H9 (cell line): ENCODE results near the gene PDXK. TPM values are rescaled to one million over a fixed set of nuclear protein-coding genes. Genes with fewer than 3 reads are reported as not detected.

Source experiments
- DNase-seq: peaks from one replicate; pipeline ENCODE4 v3.0.0-alpha.2; 2017
- H2AFZ ChIP-seq: one replicate; pipeline ENCODE4 v1.6.1; 2013; ENCODE audit warnings: mild to moderate bottlenecking, low read length, control low read depth, moderate library complexity
- H2AK5ac ChIP-seq: 2 replicates; pipeline ENCODE4 v1.6.1; 2013; ENCODE audit warnings: low read length, control low read depth, mixed read lengths; ENCODE audit not compliant: insufficient read length
- H2BK120ac ChIP-seq: one replicate; pipeline ENCODE4 v1.6.1; 2013; ENCODE audit warnings: low read depth, mild to moderate bottlenecking, low read length, control low read depth, inconsistent platforms; ENCODE audit not compliant: poor library complexity, severe bottlenecking
- H2BK12ac ChIP-seq: 2 replicates; pipeline ENCODE4 v1.6.1; 2013; ENCODE audit warnings: low read length, control low read depth, mixed read lengths, low read depth; ENCODE audit not compliant: insufficient read length
- H2BK15ac ChIP-seq: 2 replicates; pipeline ENCODE4 v1.6.1; 2013; ENCODE audit warnings: low read depth, low read length, control low read depth
- H2BK20ac ChIP-seq: one replicate; pipeline ENCODE4 v1.6.1; 2013; ENCODE audit warnings: low read depth, mild to moderate bottlenecking, low read length, control low read depth, inconsistent platforms; ENCODE audit not compliant: poor library complexity, severe bottlenecking
- H2BK5ac ChIP-seq: 2 replicates; pipeline ENCODE4 v1.6.1; 2013; ENCODE audit warnings: low read length, control low read depth, mixed read lengths; ENCODE audit not compliant: insufficient read length
- H3K14ac ChIP-seq: 2 replicates; pipeline ENCODE4 v1.6.1; 2013; ENCODE audit warnings: low read length, control low read depth; ENCODE audit not compliant: insufficient read depth
- H3K18ac ChIP-seq: 2 replicates; pipeline ENCODE4 v1.6.1; 2013; ENCODE audit warnings: low read depth, mild to moderate bottlenecking, mixed read lengths, low read length, control low read depth; ENCODE audit not compliant: insufficient read length
- H3K23ac ChIP-seq: 2 replicates; pipeline ENCODE4 v1.6.1; 2013; ENCODE audit warnings: low read length, control low read depth, mixed read lengths, low read depth; ENCODE audit not compliant: insufficient read length
- H3K23me2 ChIP-seq: 2 replicates; pipeline ENCODE4 v1.6.1; 2013; ENCODE audit warnings: low read depth, mild to moderate bottlenecking, mixed read lengths, low read length, control low read depth; ENCODE audit not compliant: insufficient read length, poor library complexity, severe bottlenecking
- H3K27ac ChIP-seq: 2 replicates; pipeline ENCODE4 v1.5.1; 2013; ENCODE audit warnings: low read length, control low read depth, mixed read lengths, low read depth; ENCODE audit not compliant: insufficient read length
- H3K27me3 ChIP-seq: 2 replicates; pipeline ENCODE4 v1.6.1; 2013; ENCODE audit warnings: low read length, control low read depth, inconsistent platforms; ENCODE audit not compliant: insufficient read depth
- H3K4ac ChIP-seq: 2 replicates; pipeline ENCODE4 v1.6.1; 2013; ENCODE audit warnings: low read depth, mild to moderate bottlenecking, control low read depth, inconsistent platforms, low read length, moderate library complexity
- H3K4me1 ChIP-seq: 2 replicates; pipeline ENCODE4 v1.6.1; 2013; ENCODE audit warnings: low read length, control low read depth, inconsistent platforms; ENCODE audit not compliant: insufficient read depth
- H3K4me2 ChIP-seq: 2 replicates; pipeline ENCODE4 v1.6.1; 2013; ENCODE audit warnings: low read length, control low read depth, mixed read lengths; ENCODE audit not compliant: insufficient read length, insufficient read depth
- H3K56ac ChIP-seq: 2 replicates; pipeline ENCODE4 v1.6.1; 2013; ENCODE audit warnings: low read depth, mild to moderate bottlenecking, mixed read lengths, low read length, control low read depth; ENCODE audit not compliant: insufficient read length
- H3K79me1 ChIP-seq: 2 replicates; pipeline ENCODE4 v1.6.1; 2013; ENCODE audit warnings: low read depth, mild to moderate bottlenecking, moderate library complexity, low read length, control low read depth, inconsistent platforms; ENCODE audit not compliant: insufficient read depth, poor library complexity, severe bottlenecking
- H3K79me2 ChIP-seq: 2 replicates; pipeline ENCODE4 v1.6.1; 2013; ENCODE audit warnings: low read length, control low read depth, inconsistent platforms; ENCODE audit not compliant: insufficient read depth
- H3K9ac ChIP-seq: 2 replicates; pipeline ENCODE4 v1.6.1; 2013; ENCODE audit warnings: low read length, control low read depth, mixed read lengths; ENCODE audit not compliant: insufficient read length; ENCODE audit errors: extremely low read depth
- H3K9me3 ChIP-seq: one replicate; pipeline ENCODE4 v1.6.1; 2013; ENCODE audit warnings: low read depth, low read length, inconsistent platforms; ENCODE audit not compliant: control insufficient read depth
- H3T11ph ChIP-seq: one replicate; pipeline ENCODE4 v1.6.1; 2013; ENCODE audit warnings: mild to moderate bottlenecking, low read length, control low read depth, inconsistent platforms
- H4K20me1 ChIP-seq: one replicate; pipeline ENCODE4 v1.6.1; 2013; ENCODE audit not compliant: control insufficient read depth, insufficient read length, insufficient read depth
- H4K5ac ChIP-seq: 2 replicates; pipeline ENCODE4 v1.6.1; 2013; ENCODE audit warnings: low read depth, mild to moderate bottlenecking, mixed read lengths, low read length, control low read depth; ENCODE audit not compliant: insufficient read length
- H4K8ac ChIP-seq: replicated peaks from 2 replicates; pipeline ENCODE4 v1.6.1; 2013; ENCODE audit warnings: low read length, control low read depth, mixed read lengths, low read depth; ENCODE audit not compliant: insufficient read length
- H4K91ac ChIP-seq: 2 replicates; pipeline ENCODE4 v1.6.1; 2013; ENCODE audit warnings: low read depth, mild to moderate bottlenecking, moderate library complexity, mixed read lengths, low read length, control low read depth; ENCODE audit not compliant: insufficient read length
- H3K27ac Mint-ChIP-seq, 3 experiments: 2 replicates in 2 of 3; 3 replicates in 1 of 3; pipeline ENCODE4 v1.8.0; 2020 to 2021; ENCODE audit warnings: mixed read lengths in 3 of 3, mild to moderate bottlenecking in 1 of 3, moderate library complexity in 1 of 3
- H3K27me3 Mint-ChIP-seq: 2 replicates; pipeline ENCODE4 v1.8.0; 2021; ENCODE audit warnings: low read depth, mild to moderate bottlenecking, moderate library complexity, mixed read lengths
- H3K36me3 Mint-ChIP-seq, 3 experiments: 2 replicates in 2 of 3; 3 replicates in 1 of 3; pipeline ENCODE4 v1.8.0; 2020 to 2021; ENCODE audit warnings: low read depth in 3 of 3, mixed read lengths in 3 of 3; ENCODE audit not compliant: insufficient read depth in 1 of 3
- H3K4me1 Mint-ChIP-seq, 2 experiments: 2 replicates each; pipeline ENCODE4 v1.8.0; 2020; ENCODE audit warnings: mixed read lengths in 2 of 2
- H3K4me3 Mint-ChIP-seq, 2 experiments: 2 replicates in 1 of 2; 3 replicates in 1 of 2; pipeline ENCODE4 v1.8.0; 2020 to 2021; ENCODE audit warnings: mild to moderate bottlenecking in 2 of 2, mixed read lengths in 2 of 2, moderate library complexity in 1 of 2
- H3K9me3 Mint-ChIP-seq, 2 experiments: 2 replicates in 1 of 2; 3 replicates in 1 of 2; pipeline ENCODE4 v1.8.0; 2020; ENCODE audit warnings: mild to moderate bottlenecking in 2 of 2, mixed read lengths in 2 of 2, moderate library complexity in 1 of 2
- WGBS: extraction: QIAGEN DNeasy Blood & Tissue Kit; methylation state at CpG from one replicate; pipeline ENCODE4 v1.1.7; 2013; ENCODE audit warnings: missing lambda C conversion rate, low lambda C conversion rate, mixed read lengths; ENCODE audit not compliant: insufficient read length; ENCODE audit errors: extremely low coverage; 5-methylcytosine and 5-hydroxymethylcytosine counted together
- total RNA-seq: library from RNA; stranded (reverse); gene quantifications from 2 replicates; pipeline ENCODE4 v1.2.1, GENCODE V29; 2021
- TF ChIP-seq, protein P1 (sequence below): fragments of 200-600 bp; sonication (generic); conservative IDR thresholded peaks from 3 replicates; pipeline ENCODE4 v1.8.0; 2021; ENCODE audit warnings: antibody characterized with exemption, mild to moderate bottlenecking

Gene PDXK
- total RNA-seq, 1 experiment from 2014 or later, result 109 TPM

DNA sequence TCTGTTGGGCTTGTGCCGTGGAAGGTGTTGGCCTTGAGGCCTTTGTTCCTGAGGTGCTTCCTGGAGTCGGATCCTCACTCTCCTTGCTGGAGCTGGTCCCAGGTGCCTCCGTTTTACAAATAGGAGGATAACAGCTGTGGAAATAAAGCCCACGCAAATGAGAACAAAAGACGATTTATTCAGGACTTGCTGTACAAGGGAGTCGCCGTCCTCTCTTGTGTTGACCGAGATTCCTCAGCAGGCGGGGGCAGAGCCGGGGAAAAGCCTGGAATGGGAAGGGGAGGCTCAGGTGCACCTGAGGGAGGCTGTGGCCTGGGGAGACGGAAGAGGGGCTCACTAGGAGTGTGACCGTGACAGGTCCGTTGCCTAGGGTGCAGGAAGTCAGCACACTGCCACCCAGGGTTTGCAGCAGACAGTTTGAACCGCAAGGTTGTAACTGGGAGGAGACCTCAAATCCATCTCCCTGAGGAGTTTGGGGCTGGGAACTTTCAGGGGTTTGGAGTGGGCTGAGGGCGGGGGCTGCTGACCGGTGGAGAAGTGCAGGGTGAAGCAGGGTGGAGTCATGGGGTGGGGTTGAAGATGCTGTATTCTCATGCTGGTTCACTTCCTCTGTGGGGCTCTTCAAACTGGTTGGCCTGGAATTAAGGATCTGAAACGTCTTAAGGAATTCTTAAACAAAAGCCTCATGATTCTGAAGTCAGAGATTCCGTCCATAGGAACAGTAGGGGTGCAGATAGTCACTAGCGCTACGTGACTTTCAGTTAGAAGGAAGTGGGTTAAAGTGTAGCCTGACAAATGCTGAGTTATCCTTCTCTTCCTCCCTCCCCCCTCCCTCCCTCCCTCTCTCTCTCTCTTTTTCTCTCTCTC is 59.8 kb downstream of the PDXK start:
- Mint-ChIP-seq H3K36me3 (peaks cover 5 to 11% (median 10%) of the 10 kb centered on the region in 3 experiments; a peak in 6 of 7 replicates), H3K27ac (peak overlapping the region; percentile 32 to 78 (median 74); a peak in 5 of 7 replicates), H3K27me3 (peaks cover 1% of the 10 kb centered on the region), H3K4me3 (peak overlapping the region in 1 of 2 experiments; percentile 50; a peak in 1 of 5 replicates), H3K4me1 (peaks cover 23 to 29% of the 10 kb centered on the region in 2 experiments), H3K9me3 (no peaks in the 10 kb centered on the region; a peak in 1 of 5 replicates)
- Histone ChIP-seq H3K4me2 (no peak overlapping the region), H3K79me2 (no peaks in the 10 kb centered on the region; the same call in 1 of the 2 replicates), H3K4ac (no peak overlapping the region), H2BK15ac (no peak overlapping the region), H4K5ac (no peak overlapping the region), H3K56ac (no peak overlapping the region), H3K4me1 (peaks cover 3% of the 10 kb centered on the region; the same call in 1 of the 2 replicates), H2BK20ac (no peak overlapping the region), H2AFZ (no peak overlapping the region), H4K91ac (no peak overlapping the region), H2BK12ac (no peak overlapping the region), H3K9ac (no peak overlapping the region), H3K27me3 (no peaks in the 10 kb centered on the region), H4K20me1 (no peaks in the 10 kb centered on the region), H3K27ac (no peak overlapping the region), H2BK5ac (no peak overlapping the region), H3K9me3 (no peaks in the 10 kb centered on the region), H3T11ph (no peak overlapping the region), H3K79me1 (no peaks in the 10 kb centered on the region), H3K18ac (no peak overlapping the region), H3K23me2 (no peaks in the 10 kb centered on the region), H2AK5ac (no peak overlapping the region), H3K23ac (no peak overlapping the region), H4K8ac (no peak overlapping the region), H3K14ac (no peak overlapping the region), H2BK120ac (no peak overlapping the region)
- WGBS, result no CpG with 5 or more reads among the region's 20 CpGs
- no peak for DNase-seq
- TF ChIP-seq, protein P1, sequence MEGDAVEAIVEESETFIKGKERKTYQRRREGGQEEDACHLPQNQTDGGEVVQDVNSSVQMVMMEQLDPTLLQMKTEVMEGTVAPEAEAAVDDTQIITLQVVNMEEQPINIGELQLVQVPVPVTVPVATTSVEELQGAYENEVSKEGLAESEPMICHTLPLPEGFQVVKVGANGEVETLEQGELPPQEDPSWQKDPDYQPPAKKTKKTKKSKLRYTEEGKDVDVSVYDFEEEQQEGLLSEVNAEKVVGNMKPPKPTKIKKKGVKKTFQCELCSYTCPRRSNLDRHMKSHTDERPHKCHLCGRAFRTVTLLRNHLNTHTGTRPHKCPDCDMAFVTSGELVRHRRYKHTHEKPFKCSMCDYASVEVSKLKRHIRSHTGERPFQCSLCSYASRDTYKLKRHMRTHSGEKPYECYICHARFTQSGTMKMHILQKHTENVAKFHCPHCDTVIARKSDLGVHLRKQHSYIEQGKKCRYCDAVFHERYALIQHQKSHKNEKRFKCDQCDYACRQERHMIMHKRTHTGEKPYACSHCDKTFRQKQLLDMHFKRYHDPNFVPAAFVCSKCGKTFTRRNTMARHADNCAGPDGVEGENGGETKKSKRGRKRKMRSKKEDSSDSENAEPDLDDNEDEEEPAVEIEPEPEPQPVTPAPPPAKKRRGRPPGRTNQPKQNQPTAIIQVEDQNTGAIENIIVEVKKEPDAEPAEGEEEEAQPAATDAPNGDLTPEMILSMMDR, result no peak
